T follicular helper cell (primary cell): ENCODE measurements around the gene CTSA.

ENCODE experiments used
- DNase-seq: peaks from one replicate; pipeline ENCODE4 v3.0.0-alpha.2; 2020; ENCODE audit warnings: low read depth
- total RNA-seq, 2 experiments: gene quantifications; one replicate each; lab custom pipeline; 2026; lab: John Stamatoyannopoulos, UW

Gene CTSA
- total RNA-seq: 47.5 to 92.4 reads per million in 2 experiments

GRCh38 chr20:45890985-45891983 is at the start of gene CTSA, which contains the start of gene NEURL2:
CTSA (plus strand) TSS chr20:45891335; CDS start chr20:45891569, 234 bp downstream.
NEURL2 (minus strand) TSS chr20:45891208; CDS start chr20:45890991, 217 bp downstream.
- DNase-seq: peak; percentile 79

DNA sequence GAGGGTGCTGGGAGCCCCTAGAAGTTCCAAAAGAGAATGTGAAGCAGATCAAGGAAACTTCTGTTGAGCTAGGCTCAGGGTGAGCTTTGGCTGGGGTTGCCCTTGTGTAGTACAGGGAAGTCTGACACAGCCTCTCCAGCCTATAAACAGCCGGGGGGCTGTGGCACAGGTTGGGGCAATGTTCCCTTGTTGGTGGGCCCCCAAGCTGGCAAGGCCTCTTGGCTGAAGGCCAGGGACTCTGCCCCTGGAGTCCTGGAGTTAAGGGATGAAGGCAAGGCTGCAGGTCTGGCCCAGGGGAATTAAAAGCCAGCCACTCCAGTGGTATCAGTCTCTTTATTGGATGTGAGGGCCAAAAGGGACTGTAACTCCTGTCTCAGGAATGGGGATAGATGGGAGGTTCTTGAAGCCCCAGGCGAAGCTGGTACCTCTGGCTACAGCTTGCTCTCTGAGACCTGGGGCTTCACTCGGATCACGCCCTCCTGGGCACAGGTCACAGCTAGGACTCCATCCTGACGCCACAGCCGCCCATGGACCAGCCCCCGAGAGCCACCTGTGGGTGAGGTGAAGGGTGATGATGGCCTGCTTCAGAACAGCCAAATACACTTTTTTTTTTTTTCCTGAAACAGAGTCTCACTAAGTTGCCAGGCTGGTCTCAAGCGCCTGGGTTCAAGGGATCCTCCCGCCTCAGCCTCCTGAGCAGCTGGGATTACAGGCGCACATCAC is 49.6 kb upstream of the CTSA start:
- no peak for DNase-seq

- DNase-seq: no peak
These were observed 48.8 kb upstream of the CTSA start for GRCh38 chr20:45842169-45842812.

- DNase-seq: no peak
These were observed 47.6 kb upstream of the CTSA start for GRCh38 chr20:45843506-45843905.

- no peak for DNase-seq
These were observed 45.7 kb upstream of the CTSA start for GRCh38 chr20:45845452-45845851.

DNA sequence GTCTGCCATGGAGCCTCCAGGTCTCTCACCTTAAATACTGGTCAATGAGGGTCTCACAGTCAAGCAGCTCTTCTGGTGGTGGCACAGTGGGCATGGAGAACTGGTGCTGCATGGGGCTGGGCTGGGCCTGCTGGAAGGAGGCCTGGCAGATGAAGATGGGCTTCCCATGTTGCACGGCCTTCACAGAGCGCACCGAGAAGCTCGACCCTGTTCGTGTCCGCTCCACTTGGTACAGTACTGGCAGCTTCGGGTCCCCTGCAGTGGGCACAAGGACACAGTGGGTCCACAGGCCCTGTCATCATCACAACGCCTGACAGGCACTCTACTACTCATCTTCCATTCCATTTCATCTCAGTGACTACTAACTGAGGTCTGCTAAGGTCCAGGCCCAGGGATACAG is 42.7 kb upstream of the CTSA start:
- no peak for DNase-seq

GRCh38 chr20:45848969-45849582 is 42.1 kb upstream of the CTSA start:
- no peak for DNase-seq

GRCh38 chr20:45850238-45850637 is 40.9 kb upstream of the CTSA start:
- DNase-seq: no peak

DNA sequence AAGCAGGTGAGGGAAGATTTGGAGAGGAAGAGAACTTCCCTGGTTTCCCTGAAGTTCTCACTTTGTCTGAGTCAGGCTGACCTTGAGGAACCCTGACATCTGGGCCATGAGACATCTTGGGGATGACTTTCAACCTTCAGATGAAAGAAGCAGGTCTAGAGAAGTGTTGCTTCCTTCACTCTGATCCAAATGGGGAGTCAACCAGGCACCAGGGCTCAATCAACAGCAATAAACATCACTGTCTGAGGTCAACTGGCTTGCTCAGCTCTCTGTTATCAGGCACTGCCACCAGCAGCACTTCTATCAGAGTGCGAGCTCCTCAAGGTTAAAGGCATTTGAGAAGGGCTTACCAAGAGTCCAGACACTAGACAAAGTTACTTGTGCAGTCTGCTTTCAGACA is 40.2 kb upstream of the CTSA start:
- DNase-seq: no peak

- DNase-seq: no peak
These were observed 39.6 kb upstream of the CTSA start for GRCh38 chr20:45851501-45851900.

- no peak for DNase-seq
These were observed 38.8 kb upstream of the CTSA start for GRCh38 chr20:45852326-45852725.

- no peak for DNase-seq
These were observed 37.7 kb upstream of the CTSA start for GRCh38 chr20:45853484-45853883.

GRCh38 chr20:45857114-45857881 is 33.8 kb upstream of the CTSA start, which contains the start of the genes ACOT8 and ZSWIM3:
ACOT8 (minus strand) TSS chr20:45857392; CDS start chr20:45857315, 77 bp downstream.
ZSWIM3 (plus strand) TSS chr20:45857614; CDS start chr20:45857826, 212 bp downstream.
- DNase-seq: peak; percentile 91

DNA sequence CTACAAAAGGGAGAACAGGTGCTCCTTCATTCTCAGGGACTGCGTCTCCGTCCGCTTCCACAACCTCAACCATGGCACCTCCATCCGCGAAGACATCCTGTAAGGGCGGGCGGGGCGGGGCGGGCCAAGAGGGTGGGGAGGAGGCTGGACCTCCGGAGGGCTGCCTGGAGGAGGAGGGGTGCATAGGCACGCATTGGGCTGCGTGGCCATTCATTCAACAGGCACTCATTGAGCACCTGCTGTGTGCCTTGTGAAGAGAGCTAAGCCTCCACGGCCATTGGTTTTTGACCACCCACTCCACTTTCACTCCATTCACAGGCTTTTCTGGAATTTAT is 33.3 kb upstream of the CTSA start:
- no peak for DNase-seq

DNA sequence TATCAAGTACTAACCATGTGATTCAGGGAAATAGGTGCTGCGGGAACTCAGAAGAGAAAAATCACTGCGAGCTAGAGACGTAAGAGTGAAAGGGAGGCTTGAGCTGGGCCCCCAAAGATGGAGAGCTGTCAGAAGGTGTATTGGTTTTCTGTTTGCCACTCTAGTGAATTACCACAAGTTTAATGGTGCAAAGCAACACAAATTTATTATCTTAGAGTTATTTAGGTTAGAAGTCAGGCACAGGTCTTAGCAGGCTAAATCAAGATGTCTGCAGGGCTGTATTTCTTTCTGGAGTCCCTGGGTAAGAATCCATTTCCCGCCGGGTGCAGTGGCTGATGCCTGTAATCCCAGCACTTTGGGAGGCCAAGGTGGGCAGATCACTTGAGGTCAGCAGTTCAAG is 31.2 kb upstream of the CTSA start:
- no peak for DNase-seq

- no peak for DNase-seq
These were observed 30.4 kb upstream of the CTSA start for GRCh38 chr20:45860560-45861220.

DNA sequence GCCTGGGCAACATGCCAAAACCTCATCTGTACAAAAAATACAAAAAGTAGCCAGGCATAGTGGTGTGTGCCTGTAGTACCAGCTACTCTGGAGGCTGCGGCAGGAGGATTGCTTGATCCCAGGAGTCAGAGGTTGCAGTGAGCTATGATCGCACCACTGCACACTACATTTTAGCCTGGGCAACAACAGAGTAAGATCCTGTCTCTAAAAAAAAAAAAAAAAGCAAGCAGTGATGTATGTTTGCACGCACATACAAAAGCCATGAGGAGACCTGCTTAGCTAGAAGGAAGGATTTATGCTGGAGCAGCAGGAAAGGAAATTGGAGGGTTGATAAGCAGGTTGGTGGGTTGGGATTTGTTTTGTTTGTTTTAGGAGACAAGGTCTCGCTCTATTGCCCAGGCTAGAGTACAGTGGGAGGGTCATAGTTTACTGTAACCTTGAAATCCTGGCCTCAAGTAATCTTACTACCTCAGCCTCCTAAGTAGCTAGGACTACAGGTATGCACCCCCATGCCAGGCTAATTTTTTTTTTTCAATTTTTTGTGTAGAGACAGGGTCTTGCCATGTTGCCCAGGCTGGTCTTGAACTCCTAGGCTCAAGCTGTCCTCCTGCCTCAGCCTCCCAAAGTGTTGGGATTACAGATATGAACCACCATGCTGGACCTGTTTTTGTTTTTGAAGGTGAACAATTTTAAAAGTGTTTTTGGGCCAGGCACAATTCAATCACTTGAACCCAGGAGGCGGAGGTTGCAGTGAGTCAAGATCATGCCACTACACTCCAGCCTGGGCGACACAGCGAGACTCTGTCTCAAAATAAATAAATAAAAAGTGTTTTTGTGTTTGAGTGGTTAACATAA is 29.7 kb upstream of the CTSA start:
- DNase-seq: no peak

DNA sequence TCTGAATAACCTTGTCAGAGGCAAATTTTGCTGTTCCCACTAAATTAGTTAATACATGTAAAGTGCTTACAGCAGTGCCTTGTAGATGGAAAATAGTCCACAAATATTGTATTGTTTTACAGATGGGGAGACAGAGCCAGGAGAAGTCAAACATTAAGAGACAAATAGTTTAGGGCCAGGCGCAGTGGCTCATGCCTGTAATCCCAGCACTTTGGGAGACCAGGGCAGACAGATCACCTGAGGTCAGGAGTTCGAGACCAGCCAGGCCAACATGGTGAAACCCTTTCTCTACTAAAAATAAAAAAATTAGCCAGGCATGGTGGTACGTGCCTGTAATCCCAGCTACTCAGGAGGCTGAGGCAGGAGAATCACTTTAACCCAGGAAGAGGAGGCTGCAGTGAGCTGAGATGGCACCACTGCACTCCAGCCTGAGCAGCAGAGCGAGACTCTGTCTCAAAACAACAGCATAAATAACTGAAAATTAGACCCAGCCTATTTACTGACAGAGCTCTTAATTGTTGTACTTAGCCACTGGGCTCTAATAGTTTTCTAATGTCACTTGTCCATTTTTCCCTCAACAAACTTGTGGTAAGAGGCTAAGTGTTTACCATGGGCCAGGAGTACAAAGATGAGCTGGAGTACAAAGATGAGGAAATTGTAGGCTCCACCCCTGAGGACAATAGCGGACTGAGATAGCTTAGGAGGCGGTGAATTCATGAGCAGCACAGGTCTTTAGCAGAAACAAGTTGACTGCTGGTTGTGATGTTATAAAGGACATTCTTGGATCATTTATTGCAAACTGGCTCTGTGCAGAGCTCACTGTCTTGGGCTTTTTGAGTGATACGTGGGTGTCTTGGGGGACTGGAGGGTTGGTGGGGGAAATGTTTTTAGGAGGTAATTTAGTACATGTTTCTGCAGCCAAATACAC is 27.3 kb upstream of the CTSA start:
- DNase-seq: no peak
